HEK293 (cell line): Measurements from ENCODE around the gene ABHD17C.

Experiments
- BCL11A ChIP-seq: fragments of 450-650 bp; formaldehyde crosslinking; IDR thresholded peaks from 2 replicates; pipeline ENCODE4 v1.5.1; 2016; ENCODE audit warnings: low read depth, missing biosample characterization, missing genetic modification characterization
- CTCF ChIP-seq: fragments of 450-650 bp; formaldehyde crosslinking; IDR thresholded peaks from 2 replicates; pipeline ENCODE4 v1.5.1; 2016; ENCODE audit warnings: missing biosample characterization, missing genetic modification characterization
- MYNN ChIP-seq: fragments of 450-650 bp; formaldehyde crosslinking; IDR thresholded peaks from 2 replicates; pipeline ENCODE4 v1.5.1; 2016; ENCODE audit warnings: missing biosample characterization, missing genetic modification characterization, borderline replicate concordance
- RBAK ChIP-seq: fragments of 450-650 bp; formaldehyde crosslinking; IDR thresholded peaks from 2 replicates; pipeline ENCODE4 v1.5.1; 2016; ENCODE audit warnings: missing biosample characterization, missing genetic modification characterization
- SP2 ChIP-seq: fragments of 450-650 bp; formaldehyde crosslinking; IDR thresholded peaks from 2 replicates; pipeline ENCODE4 v1.5.1; 2016; ENCODE audit warnings: missing biosample characterization, missing genetic modification characterization
- TSHZ1 ChIP-seq: fragments of 450-650 bp; formaldehyde crosslinking; IDR thresholded peaks from 2 replicates; pipeline ENCODE4 v1.5.1; 2016; ENCODE audit warnings: missing biosample characterization, missing genetic modification characterization, borderline replicate concordance
- YY1 ChIP-seq: fragments of 450-650 bp; formaldehyde crosslinking; IDR thresholded peaks from 2 replicates; pipeline ENCODE4 v1.5.1; 2018; ENCODE audit warnings: missing biosample characterization, missing genetic modification characterization
- ZNF664 ChIP-seq: fragments of 450-650 bp; formaldehyde crosslinking; IDR thresholded peaks from 2 replicates; pipeline ENCODE4 v1.5.1; 2016; ENCODE audit warnings: missing biosample characterization, missing genetic modification characterization
- ZNF670 ChIP-seq: fragments of 450-650 bp; formaldehyde crosslinking; IDR thresholded peaks from 2 replicates; pipeline ENCODE4 v1.5.1; 2016; ENCODE audit warnings: missing biosample characterization, missing genetic modification characterization, low read depth
- TF ChIP-seq, protein P1 (sequence below): sonication (generic); formaldehyde crosslinking; IDR thresholded peaks from 2 replicates; pipeline ENCODE4 v1.8.1; 2022; ENCODE audit warnings: mild to moderate bottlenecking, moderate library complexity, missing genetic modification reagents

DNA sequence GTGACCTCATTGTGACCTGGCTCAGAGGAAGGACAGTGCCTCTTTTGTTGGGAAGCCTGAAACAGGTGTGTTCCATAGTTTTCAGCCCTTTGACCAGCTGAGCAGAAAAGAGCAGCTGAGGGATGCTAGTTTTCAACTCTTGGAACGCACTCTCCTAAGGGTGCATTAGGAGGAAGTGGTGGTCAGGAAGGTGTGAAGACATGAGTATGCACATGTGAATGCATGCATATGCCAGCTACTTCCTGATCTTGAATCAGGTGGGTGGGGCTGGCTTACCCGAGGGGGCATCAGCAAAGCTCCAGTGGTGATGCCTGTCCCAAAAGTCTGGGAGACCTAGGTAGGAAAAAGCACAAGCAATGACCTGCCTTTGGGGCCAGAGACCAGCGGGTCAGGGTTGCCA lies 60.8 kb downstream of the ABHD17C start:
- TF ChIP-seq CTCF (tag by site-specific recombination) (no peak), SP2 (no peak), BCL11A (tag by site-specific recombination) (no peak), RBAK (no peak), ZNF664 (no peak), MYNN (tag by site-specific recombination) (no peak), YY1 (tag by site-specific recombination) (no peak), TSHZ1 (no peak), ZNF670 (no peak)
- TF ChIP-seq, protein P1, sequence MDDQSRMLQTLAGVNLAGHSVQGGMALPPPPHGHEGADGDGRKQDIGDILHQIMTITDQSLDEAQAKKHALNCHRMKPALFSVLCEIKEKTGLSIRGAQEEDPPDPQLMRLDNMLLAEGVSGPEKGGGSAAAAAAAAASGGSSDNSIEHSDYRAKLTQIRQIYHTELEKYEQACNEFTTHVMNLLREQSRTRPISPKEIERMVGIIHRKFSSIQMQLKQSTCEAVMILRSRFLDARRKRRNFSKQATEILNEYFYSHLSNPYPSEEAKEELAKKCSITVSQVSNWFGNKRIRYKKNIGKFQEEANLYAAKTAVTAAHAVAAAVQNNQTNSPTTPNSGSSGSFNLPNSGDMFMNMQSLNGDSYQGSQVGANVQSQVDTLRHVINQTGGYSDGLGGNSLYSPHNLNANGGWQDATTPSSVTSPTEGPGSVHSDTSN = no peak
